Measurements from ENCODE around the gene FFAR1. TPM values are rescaled to one million over a fixed set of nuclear protein-coding genes. Genes with fewer than 3 reads are reported as not detected.
"Not testable (repeated sequence)": the region's sequence is repeated elsewhere in the genome, so short reads cannot be mapped to it uniquely, and the experiment has no call there.

FFAR1 gene
- polyA plus RNA-seq, 1 donor from 2014 or later = not detected

DNA sequence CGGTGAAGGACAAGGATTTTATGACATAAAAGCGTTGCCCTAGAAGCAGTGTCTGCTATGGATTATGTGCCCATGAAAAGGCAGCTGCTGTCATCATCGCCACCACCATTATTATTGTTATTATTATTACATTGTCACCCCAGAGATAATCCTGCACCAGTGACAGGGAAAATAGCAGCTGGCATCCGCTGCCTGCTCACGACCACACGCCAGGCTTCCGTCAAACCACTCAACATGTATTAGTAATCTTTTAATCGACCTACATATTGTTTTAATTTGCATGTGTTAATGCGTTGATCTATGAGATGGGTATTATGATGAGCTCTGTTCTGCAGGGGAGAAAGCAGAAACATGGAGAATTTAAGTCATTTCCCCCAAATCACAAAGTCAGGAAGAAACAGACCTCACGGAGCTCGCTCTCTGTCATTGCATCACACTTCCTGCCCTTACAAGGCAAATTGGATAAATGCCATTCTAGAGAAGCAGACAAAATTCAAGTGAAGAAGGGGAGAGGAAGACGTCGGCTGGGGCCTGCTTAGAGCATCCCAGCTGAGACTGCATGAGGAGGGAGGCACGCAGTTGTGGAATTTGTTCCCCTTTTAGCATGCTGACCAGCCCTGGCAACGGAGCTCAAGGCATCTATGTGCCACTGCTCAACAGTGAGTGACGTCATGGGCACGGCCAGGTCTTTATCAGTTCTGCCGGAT is 10.3 kb downstream of the FFAR1 start, which contains the start of gene FFAR3:
FFAR3 (plus strand) TSS at position 594 of the 707 bp plus-strand sequence. CDS start 431 bp downstream, outside the sequence.
- Histone ChIP-seq H3K9ac (ENCODE audit: low read length) (no peak within 1 kb of the TSS), H3K27me3 (ENCODE audit: insufficient read depth, low read depth, low read length) (no peaks in the 10 kb centered on the region), H3K27ac (ENCODE audit: low read length) (no peak within 1 kb of the TSS), H3K36me3 (ENCODE audit: insufficient read depth, low read length) (no peaks in the 10 kb centered on the region), H3K4me3 (ENCODE audit: low read length) (no peak within 1 kb of the TSS), H2AFZ (ENCODE audit: low read depth, low read length) (no peak within 1 kb of the TSS), H3K9me2 (ENCODE audit: insufficient read depth, low read length) (no peaks in the 10 kb centered on the region), H3F3A (ENCODE audit: insufficient read depth, low read length, poor library complexity, severe bottlenecking) (no peaks in the 10 kb centered on the region), H3K79me2 (replicated peaks; ENCODE audit: insufficient read depth, low read length) (no peaks in the 10 kb centered on the region), H3K9me3 (ENCODE audit: low read length) (no peaks in the 10 kb centered on the region), H3K4me2 (ENCODE audit: low read length) (no peak within 1 kb of the TSS), H4K20me1 (ENCODE audit: insufficient read depth) (no peaks in the 10 kb centered on the region)
- TF ChIP-seq RAD21 (conservative IDR thresholded peaks at IDR 0.05) (no peak), MXI1 (conservative IDR thresholded peaks at IDR 0.05; ENCODE audit: poor library complexity, severe bottlenecking) (no peak), TAF1 (IDR thresholded peaks at IDR 0.05; ENCODE audit: low read depth) (no peak), EP300 (conservative IDR thresholded peaks at IDR 0.05; ENCODE audit: poor library complexity, severe bottlenecking) (no peak), EZH2 (IDR thresholded peaks at IDR 0.05; ENCODE audit: borderline replicate concordance, insufficient read depth, low read length, poor library complexity, severe bottlenecking) (no peak), SMC3 (conservative IDR thresholded peaks at IDR 0.05; ENCODE audit: poor library complexity) (no peak), POLR2AphosphoS5 (IDR thresholded peaks at IDR 0.05) (no peak)
- TF ChIP-seq, protein P1, sequence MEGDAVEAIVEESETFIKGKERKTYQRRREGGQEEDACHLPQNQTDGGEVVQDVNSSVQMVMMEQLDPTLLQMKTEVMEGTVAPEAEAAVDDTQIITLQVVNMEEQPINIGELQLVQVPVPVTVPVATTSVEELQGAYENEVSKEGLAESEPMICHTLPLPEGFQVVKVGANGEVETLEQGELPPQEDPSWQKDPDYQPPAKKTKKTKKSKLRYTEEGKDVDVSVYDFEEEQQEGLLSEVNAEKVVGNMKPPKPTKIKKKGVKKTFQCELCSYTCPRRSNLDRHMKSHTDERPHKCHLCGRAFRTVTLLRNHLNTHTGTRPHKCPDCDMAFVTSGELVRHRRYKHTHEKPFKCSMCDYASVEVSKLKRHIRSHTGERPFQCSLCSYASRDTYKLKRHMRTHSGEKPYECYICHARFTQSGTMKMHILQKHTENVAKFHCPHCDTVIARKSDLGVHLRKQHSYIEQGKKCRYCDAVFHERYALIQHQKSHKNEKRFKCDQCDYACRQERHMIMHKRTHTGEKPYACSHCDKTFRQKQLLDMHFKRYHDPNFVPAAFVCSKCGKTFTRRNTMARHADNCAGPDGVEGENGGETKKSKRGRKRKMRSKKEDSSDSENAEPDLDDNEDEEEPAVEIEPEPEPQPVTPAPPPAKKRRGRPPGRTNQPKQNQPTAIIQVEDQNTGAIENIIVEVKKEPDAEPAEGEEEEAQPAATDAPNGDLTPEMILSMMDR (IDR thresholded peaks at IDR 0.05; ENCODE audit: poor library complexity, severe bottlenecking) = no peak
- TF ChIP-seq, protein P2, sequence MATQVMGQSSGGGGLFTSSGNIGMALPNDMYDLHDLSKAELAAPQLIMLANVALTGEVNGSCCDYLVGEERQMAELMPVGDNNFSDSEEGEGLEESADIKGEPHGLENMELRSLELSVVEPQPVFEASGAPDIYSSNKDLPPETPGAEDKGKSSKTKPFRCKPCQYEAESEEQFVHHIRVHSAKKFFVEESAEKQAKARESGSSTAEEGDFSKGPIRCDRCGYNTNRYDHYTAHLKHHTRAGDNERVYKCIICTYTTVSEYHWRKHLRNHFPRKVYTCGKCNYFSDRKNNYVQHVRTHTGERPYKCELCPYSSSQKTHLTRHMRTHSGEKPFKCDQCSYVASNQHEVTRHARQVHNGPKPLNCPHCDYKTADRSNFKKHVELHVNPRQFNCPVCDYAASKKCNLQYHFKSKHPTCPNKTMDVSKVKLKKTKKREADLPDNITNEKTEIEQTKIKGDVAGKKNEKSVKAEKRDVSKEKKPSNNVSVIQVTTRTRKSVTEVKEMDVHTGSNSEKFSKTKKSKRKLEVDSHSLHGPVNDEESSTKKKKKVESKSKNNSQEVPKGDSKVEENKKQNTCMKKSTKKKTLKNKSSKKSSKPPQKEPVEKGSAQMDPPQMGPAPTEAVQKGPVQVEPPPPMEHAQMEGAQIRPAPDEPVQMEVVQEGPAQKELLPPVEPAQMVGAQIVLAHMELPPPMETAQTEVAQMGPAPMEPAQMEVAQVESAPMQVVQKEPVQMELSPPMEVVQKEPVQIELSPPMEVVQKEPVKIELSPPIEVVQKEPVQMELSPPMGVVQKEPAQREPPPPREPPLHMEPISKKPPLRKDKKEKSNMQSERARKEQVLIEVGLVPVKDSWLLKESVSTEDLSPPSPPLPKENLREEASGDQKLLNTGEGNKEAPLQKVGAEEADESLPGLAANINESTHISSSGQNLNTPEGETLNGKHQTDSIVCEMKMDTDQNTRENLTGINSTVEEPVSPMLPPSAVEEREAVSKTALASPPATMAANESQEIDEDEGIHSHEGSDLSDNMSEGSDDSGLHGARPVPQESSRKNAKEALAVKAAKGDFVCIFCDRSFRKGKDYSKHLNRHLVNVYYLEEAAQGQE (IDR thresholded peaks at IDR 0.05; ENCODE audit: borderline replicate concordance) = no peak

DNA sequence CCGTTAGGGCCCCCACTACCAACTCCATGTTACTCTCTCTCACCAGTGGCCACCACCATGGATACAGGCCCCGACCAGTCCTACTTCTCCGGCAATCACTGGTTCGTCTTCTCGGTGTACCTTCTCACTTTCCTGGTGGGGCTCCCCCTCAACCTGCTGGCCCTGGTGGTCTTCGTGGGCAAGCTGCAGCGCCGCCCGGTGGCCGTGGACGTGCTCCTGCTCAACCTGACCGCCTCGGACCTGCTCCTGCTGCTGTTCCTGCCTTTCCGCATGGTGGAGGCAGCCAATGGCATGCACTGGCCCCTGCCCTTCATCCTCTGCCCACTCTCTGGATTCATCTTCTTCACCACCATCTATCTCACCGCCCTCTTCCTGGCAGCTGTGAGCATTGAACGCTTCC is 11.1 kb downstream of the FFAR1 start:
- H3K4me3 ChIP-seq (ENCODE audit: low read length); H2AFZ ChIP-seq (ENCODE audit: low read depth, low read length); H3K9ac ChIP-seq (ENCODE audit: low read length); H3K27ac ChIP-seq (ENCODE audit: low read length); H3K36me3 ChIP-seq (ENCODE audit: insufficient read depth, low read length); H3K79me2 ChIP-seq (replicated peaks; ENCODE audit: insufficient read depth, low read length); H3K4me2 ChIP-seq (ENCODE audit: low read length); H3F3A ChIP-seq (ENCODE audit: insufficient read depth, low read length, poor library complexity, severe bottlenecking); H3K9me3 ChIP-seq (ENCODE audit: low read length); H3K27me3 ChIP-seq (ENCODE audit: insufficient read depth, low read depth, low read length); H4K20me1 ChIP-seq (ENCODE audit: insufficient read depth); H3K9me2 ChIP-seq (ENCODE audit: insufficient read depth, low read length): not testable (repeated sequence)

DNA sequence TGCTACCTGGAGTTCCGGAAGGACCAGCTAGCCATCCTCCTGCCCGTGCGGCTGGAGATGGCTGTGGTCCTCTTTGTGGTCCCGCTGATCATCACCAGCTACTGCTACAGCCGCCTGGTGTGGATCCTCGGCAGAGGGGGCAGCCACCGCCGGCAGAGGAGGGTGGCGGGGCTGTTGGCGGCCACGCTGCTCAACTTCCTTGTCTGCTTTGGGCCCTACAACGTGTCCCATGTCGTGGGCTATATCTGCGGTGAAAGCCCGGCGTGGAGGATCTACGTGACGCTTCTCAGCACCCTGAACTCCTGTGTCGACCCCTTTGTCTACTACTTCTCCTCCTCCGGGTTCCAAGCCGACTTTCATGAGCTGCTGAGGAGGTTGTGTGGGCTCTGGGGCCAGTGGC is 11.7 kb downstream of the FFAR1 start:
- H3K9ac ChIP-seq (ENCODE audit: low read length); H3K36me3 ChIP-seq (ENCODE audit: insufficient read depth, low read length); H3K27ac ChIP-seq (ENCODE audit: low read length); H3K79me2 ChIP-seq (replicated peaks; ENCODE audit: insufficient read depth, low read length); H3K4me3 ChIP-seq (ENCODE audit: low read length); H3K4me2 ChIP-seq (ENCODE audit: low read length); H3K27me3 ChIP-seq (ENCODE audit: insufficient read depth, low read depth, low read length); H3K9me3 ChIP-seq (ENCODE audit: low read length); H2AFZ ChIP-seq (ENCODE audit: low read depth, low read length); H4K20me1 ChIP-seq (ENCODE audit: insufficient read depth); H3F3A ChIP-seq (ENCODE audit: insufficient read depth, low read length, poor library complexity, severe bottlenecking); H3K9me2 ChIP-seq (ENCODE audit: insufficient read depth, low read length): not testable (repeated sequence)

DNA sequence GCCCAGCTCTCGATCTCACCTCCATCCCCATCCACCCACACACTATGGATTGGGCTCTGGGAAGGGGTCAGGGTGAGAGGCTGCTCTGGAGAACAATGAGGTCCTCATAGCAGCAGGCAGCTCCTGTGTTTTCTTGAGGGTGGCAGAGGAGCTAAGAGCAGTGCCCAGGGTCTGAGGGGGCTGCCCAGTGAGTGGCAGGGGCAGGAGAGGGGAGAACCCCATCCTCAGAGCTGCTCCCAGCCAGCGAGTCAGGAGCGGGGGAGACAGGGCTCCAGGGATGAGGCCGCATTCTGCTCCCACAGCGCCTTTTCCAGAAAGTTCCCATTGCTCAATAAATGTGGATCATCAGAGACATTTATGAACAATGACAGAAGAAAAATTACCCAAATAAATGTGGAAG is 12.4 kb downstream of the FFAR1 start:
- H4K20me1 ChIP-seq (ENCODE audit: insufficient read depth); H3K9me2 ChIP-seq (ENCODE audit: insufficient read depth, low read length); H3K9me3 ChIP-seq (ENCODE audit: low read length); H3K9ac ChIP-seq (ENCODE audit: low read length); H3K4me3 ChIP-seq (ENCODE audit: low read length); H3F3A ChIP-seq (ENCODE audit: insufficient read depth, low read length, poor library complexity, severe bottlenecking); H3K27ac ChIP-seq (ENCODE audit: low read length); H3K4me2 ChIP-seq (ENCODE audit: low read length); H3K27me3 ChIP-seq (ENCODE audit: insufficient read depth, low read depth, low read length); H3K36me3 ChIP-seq (ENCODE audit: insufficient read depth, low read length); H2AFZ ChIP-seq (ENCODE audit: low read depth, low read length); H3K79me2 ChIP-seq (replicated peaks; ENCODE audit: insufficient read depth, low read length): not testable (repeated sequence)

Data from neural cell (in vitro differentiated cells).